GM21528 (cell line): ENCODE measurements around the gene HERC3.
"Not testable (repeated sequence)": the region's sequence is repeated elsewhere in the genome, so short reads cannot be mapped to it uniquely, and the experiment has no call there.

Source experiments
- ATAC-seq: cut with Tn5 transposase; IDR thresholded peaks from one replicate; pipeline ENCODE4 v1.9.1; 2021; ENCODE audit warnings: mild to moderate bottlenecking, moderate library complexity; ENCODE audit not compliant: unreplicated experiment, low FRiP score

Gene HERC3

DNA sequence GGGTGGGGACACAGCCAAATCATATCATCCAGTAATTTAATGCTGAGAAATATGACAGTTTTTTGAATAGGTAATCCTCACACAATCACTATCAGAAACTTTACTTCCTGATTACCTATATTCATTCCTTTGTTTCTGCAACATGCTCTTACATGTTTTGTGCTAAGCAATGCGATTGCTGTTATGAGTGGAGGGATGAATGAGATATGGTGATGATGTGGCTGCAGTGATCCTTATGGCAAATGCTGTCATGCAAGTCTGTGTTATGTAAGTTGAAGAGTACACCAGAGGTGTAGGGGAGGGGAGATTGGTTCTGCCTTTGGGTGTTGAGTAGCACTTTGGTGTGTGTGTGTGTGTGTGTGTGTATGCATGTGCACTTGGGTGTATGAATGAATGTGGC lies 14.6 kb downstream of the HERC3 start:
- no peak for ATAC-seq

- ATAC-seq = no peak
Observed at GRCh38 chr4:88609387-88609786, 17.1 kb downstream of the HERC3 start.

DNA sequence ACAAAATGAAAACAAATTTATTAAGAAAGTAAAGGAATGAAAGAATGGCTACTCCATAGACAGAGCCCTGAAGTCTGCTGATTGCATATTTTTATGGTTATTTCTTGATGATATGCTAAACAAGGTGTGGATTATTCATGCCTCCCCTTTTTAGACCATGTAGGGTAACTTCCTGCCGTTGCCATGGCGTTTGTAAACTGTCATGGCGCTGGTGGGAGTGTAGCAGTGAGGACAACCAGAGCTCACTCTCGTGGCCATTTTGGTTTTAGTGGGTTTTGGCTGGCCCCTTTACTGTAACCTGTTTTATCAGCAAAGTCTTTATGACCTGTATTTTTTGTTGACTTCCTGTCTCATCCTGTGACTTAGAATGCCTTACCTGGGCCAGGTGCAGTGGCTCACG lies 17.5 kb downstream of the HERC3 start:
- not testable (repeated sequence) for ATAC-seq

DNA sequence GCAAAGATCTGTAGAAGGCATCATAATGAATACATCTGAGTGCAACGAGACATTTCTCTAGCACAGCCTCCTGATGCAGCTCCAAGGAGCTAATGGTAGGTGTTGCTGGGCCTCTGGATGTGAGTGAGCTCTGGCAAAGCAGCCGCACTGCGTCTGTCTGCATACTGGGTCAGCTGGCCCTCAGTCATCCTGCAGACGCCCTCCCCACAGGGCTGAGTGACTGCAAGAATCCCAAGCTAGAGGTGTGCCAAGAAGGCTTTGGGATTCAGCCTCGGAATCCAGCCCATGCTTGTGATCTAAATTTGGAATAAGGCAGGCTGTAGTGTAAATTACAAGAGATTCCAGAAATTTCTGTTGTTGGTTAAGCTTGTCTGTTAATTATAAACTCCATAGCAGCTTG lies 18.5 kb downstream of the HERC3 start:
- no peak for ATAC-seq

- ATAC-seq = peak; percentile 40
Observed at GRCh38 chr4:88613417-88613875, 21.2 kb downstream of the HERC3 start.

GRCh38 chr4:88614058-88614457 lies 21.8 kb downstream of the HERC3 start:
- no peak for ATAC-seq

GRCh38 chr4:88616275-88617150 lies 24.2 kb downstream of the HERC3 start:
- ATAC-seq = no peak

DNA sequence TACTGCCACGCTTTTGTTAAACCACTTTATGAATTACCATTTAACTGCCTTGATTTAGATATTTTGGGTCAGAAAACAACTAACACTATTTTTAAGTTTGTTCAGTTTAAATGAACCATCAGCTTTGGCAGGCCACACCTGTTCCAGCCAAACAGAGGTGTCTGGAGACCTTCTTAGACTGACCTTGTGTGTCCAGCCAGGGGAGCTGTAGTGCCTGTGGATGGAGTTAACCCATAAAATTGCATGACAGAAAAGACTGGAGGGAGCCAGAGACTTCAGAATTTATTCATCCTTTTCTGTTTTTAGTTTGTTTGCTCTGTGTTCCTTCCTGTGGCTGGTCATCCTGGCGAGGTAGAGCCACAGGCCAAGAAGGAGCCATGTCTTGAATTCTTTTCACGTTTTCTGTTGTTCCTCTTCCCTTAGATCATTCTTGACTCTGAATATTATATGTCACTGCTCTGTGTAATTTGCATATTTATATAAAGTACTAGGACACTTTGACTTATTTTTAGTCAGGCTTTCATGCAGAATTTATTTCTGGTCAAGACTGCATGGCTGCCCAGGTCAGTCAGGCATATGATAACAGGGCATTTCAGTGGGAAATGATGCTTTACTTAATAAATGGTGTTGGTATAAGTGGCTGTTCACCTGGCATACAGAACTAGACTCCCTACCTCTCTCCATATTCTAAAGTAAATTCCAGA lies 26.7 kb downstream of the HERC3 start:
- no peak for ATAC-seq

DNA sequence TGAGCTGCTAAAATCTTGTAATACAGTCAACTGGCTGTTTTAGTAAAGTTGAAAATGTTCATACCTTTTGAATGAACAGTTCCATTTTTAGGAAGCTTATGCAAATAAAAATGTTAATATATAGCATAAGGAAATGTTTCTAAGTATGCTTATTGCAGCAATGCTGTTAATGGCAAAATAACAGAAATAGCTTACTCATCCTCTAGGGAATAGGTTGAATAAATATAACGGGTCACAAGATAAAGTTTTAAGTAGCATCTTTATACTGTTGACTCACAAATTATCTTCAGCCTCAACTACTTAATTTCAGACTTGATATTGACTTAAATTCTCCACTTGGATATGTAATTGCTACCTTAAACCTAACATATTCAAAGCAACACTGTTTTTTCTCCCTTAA lies 27.7 kb downstream of the HERC3 start:
- ATAC-seq = no peak

- no peak for ATAC-seq
Observed at GRCh38 chr4:88621763-88622327, 29.6 kb downstream of the HERC3 start.

DNA sequence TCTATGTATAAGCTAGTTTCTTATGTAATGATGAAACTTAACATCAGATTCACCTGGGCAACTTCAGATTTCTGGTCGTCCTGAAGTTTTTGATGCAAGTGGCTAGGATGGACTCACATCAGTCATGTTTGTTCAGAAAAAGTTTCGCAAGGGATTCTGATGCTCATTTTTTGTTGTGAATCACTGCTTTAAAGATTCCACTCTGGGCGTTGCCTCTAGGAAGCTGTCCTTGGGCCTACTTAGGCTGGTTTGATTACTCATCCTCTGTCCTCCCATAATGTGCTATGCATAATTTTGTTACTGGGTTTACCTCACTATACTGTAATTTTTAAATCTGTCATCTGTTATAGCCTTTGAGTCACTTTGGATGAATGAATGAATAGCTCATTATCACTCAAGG lies 30.8 kb downstream of the HERC3 start:
- no peak for ATAC-seq

- no peak for ATAC-seq
Observed at GRCh38 chr4:88628746-88629145, 36.5 kb downstream of the HERC3 start.

DNA sequence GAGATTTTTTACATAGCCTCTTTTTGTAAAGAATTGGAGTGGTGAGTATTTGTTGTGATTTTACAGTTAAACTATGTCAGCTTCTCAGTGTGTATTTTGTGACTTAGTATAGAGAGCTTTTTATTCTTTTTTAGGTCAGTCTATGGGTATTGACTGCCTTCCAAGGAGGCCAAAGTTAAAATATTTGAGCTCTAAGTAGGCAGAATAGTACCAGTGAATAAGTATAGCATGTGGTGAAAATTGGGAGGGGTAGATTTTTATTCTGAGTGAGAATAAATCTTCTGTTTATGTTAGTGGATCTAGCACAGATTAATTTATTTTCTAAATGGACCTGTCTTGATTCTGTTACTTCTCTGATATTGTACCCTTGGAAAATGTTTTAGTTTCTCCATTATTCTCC lies 37.5 kb downstream of the HERC3 start:
- ATAC-seq = no peak

GRCh38 chr4:88630756-88631155 lies 38.5 kb downstream of the HERC3 start:
- no peak for ATAC-seq

DNA sequence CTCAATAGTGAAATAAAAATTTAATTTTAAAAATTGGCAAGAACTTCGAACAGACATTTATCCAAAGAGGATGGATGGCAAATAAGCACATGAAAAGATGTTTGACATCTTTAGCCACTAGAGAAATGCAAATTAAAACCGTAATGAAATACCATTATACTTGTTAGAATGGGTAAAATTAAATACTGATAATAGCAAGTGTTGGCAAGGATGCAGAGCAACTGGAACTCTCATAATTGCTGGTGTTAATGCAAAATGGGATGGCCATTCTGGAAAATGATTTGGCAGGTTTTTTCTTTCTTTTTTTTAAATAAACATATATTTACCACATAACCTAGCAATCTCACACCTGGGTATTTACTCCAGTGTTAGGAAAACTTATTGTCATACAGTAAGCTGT lies 51.7 kb downstream of the HERC3 start:
- ATAC-seq = no peak

DNA sequence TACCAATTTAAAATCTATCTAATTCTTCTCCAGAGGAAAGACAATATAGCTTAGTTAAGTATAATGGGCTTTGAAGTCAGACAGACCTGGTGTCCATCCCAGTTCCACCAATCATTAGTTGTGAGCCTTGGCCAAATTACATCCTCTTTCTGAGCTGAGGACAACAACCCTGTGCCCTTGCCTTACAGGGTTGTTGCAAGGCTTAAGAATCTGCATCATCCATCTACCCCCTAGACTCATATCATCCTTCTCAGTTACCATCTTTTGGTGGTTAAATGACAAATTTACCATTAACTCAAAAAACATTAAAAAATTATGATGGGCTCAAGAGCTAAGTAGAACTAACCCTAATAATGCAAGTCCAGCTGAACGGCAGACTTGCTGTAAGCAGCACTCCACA lies 53.7 kb downstream of the HERC3 start:
- ATAC-seq = no peak

DNA sequence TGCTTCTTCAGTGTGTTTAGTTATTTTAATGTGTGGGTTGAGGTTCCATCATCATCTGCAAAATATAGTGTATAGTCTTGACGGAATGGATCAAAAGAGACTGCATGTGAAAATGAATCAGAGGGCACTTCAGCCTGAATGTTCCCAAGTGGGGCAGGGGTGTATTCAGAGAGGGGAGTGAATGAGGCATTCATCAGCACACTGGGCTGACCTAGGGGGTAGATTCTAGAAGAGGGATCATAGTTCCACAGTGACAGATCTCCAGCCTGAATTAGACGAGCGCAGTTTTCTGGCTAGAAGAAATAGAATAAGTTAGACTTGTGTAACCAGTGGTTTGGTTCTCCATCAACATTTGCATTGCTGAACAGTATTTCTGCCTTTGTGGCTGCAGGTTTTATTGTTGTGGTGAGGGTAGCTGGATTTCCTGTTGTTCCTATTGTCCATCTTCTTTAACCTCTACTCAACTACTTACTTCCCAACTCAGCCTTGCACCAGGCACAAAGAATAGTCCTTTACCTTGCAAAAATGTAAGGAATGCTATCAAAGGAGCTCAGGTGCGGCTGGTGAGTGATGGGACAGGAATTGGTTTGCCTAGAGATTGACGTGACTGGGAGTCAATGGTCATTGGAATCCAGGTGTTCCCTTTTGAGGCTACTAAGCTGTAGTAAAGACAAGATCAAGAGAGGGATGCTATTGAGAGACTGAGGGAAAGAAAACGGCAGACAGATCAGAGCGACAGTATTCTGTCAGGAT lies 54.4 kb downstream of the HERC3 start:
- no peak for ATAC-seq

GRCh38 chr4:88649716-88650115 lies 57.4 kb downstream of the HERC3 start:
- no peak for ATAC-seq

DNA sequence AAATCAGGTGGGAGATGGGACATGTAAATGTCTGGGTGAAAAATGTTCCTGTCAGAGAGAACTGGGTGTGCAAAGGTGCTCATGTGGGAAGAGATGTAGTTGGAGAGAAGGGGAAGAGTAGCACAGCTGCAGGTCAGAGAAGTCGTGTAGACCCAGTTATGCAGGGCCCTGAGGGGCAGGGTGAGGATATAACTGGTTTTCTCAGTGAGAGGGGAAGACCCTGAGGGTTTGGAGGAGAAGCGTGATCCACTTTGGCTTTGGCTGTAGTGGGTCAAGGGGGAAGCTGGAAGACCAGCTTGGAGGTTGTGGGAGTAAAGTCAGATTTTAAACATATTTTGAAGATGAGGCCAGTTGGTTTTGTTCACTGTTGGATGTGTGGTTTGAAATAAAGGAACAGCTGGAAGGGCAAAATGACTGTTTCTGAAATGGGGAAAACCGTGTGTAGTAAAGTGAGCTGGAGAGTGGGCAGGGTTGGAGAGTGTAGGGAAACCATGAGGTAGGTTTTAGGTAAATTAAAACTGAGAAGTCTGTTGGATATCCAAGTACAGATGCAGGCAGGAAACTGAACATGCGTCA lies 61.2 kb downstream of the HERC3 start:
- ATAC-seq = no peak

DNA sequence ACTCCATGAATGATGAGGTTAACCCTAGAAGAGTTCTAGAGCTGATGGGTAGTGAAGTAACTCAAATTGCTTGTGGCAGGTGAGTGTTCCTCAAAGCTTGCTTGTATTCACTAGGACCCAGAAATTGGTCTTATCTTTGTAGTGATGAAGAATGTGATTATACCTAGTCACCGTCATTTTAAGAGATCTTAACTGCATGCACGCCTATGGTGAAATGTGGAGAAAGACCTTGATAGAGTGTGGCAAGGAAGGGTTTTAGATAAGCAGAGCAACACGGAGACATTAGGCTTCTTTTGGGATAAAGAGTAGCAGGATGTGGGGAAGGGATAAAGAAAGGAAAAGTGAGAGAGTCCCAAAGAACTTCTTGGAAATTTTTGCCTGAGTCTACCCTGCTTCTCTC lies 62.9 kb downstream of the HERC3 start:
- ATAC-seq = no peak
